Neural progenitor cell (in vitro differentiated cells): ENCODE measurements around the gene CSE1L.

Source experiments
- EZH2 ChIP-seq: fragments of 200-600 bp; sonication (generic); IDR thresholded peaks from 2 replicates; pipeline ENCODE4 v1.6.1; 2017; ENCODE audit warnings: antibody characterized with exemption, mild to moderate bottlenecking, moderate library complexity
- TF ChIP-seq, protein P1 (sequence below): fragments of 200-600 bp; sonication (generic); IDR thresholded peaks from 2 replicates; pipeline ENCODE4 v1.5.1; 2017; ENCODE audit warnings: antibody characterized with exemption, mild to moderate bottlenecking

DNA sequence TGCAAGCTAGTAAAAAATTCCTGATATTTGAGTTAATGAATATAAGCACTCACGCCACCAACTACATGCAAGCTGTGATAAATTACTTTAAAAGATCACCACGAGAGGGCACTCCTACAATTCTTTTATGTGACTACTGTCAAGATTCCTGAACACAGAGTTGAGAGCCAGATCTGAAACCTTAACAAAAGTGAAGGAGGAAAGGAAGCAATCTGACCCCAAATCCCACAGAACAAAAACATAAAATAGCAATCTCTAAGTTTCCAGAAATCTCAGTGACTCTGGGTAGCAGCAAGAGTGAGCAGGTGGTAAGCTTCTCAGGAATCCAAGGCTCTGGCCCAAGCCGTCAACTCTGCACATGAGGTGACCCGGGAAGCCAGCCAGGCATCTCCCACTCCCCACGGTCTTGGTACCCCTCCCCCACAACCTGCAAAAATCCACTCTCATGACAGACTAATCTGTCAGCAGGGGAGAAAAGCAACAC is 86.9 kb downstream of the CSE1L start:
- TF ChIP-seq, protein P1, sequence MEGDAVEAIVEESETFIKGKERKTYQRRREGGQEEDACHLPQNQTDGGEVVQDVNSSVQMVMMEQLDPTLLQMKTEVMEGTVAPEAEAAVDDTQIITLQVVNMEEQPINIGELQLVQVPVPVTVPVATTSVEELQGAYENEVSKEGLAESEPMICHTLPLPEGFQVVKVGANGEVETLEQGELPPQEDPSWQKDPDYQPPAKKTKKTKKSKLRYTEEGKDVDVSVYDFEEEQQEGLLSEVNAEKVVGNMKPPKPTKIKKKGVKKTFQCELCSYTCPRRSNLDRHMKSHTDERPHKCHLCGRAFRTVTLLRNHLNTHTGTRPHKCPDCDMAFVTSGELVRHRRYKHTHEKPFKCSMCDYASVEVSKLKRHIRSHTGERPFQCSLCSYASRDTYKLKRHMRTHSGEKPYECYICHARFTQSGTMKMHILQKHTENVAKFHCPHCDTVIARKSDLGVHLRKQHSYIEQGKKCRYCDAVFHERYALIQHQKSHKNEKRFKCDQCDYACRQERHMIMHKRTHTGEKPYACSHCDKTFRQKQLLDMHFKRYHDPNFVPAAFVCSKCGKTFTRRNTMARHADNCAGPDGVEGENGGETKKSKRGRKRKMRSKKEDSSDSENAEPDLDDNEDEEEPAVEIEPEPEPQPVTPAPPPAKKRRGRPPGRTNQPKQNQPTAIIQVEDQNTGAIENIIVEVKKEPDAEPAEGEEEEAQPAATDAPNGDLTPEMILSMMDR, result peak; percentile 64
- TF ChIP-seq EZH2, result no peak
